ENCODE results near the gene KIF23. TPM values are rescaled to one million over a fixed set of nuclear protein-coding genes. Genes with fewer than 3 reads are reported as not detected.

Gene KIF23
- total RNA-seq, 1 experiment from 2014 or later, result 87.8 TPM

DNA sequence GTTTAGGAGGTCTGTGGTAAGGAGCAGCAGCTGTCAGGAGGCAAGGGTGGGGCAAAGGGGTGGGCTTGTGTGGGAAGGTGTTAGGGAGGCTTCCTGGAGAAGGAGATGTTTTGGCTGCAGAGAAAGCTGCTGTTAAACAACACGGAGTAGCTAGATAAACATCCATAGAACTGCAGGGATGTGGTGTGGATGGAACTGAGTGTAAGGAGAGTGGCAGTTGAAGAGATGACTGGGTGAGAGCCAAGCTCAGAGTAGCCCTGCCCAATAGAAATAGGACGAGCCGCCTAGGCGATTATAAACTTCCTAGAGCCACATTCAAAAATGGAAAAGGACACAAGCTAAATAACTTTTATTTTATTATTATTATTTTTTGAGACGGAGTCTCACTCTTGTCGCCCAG lies 58.4 kb downstream of the KIF23 start:
- Mint-ChIP-seq H3K4me1 (no peaks in the 10 kb centered on the region), H3K36me3 (no peaks in the 10 kb centered on the region), H3K9me3 (no peaks in the 10 kb centered on the region), H3K4me3 (no peak overlapping the region), H3K27ac (no peak overlapping the region), H3K27me3 (ENCODE audit: low read depth) (no peaks in the 10 kb centered on the region)
- no peak for TF ChIP-seq SMAD4 (CRISPR knock-in tag; IDR thresholded peaks at IDR 0.05)
- no peak for TF ChIP-seq NR1H2 (CRISPR knock-in tag; IDR thresholded peaks at IDR 0.05)
- TF ChIP-seq, protein P1, sequence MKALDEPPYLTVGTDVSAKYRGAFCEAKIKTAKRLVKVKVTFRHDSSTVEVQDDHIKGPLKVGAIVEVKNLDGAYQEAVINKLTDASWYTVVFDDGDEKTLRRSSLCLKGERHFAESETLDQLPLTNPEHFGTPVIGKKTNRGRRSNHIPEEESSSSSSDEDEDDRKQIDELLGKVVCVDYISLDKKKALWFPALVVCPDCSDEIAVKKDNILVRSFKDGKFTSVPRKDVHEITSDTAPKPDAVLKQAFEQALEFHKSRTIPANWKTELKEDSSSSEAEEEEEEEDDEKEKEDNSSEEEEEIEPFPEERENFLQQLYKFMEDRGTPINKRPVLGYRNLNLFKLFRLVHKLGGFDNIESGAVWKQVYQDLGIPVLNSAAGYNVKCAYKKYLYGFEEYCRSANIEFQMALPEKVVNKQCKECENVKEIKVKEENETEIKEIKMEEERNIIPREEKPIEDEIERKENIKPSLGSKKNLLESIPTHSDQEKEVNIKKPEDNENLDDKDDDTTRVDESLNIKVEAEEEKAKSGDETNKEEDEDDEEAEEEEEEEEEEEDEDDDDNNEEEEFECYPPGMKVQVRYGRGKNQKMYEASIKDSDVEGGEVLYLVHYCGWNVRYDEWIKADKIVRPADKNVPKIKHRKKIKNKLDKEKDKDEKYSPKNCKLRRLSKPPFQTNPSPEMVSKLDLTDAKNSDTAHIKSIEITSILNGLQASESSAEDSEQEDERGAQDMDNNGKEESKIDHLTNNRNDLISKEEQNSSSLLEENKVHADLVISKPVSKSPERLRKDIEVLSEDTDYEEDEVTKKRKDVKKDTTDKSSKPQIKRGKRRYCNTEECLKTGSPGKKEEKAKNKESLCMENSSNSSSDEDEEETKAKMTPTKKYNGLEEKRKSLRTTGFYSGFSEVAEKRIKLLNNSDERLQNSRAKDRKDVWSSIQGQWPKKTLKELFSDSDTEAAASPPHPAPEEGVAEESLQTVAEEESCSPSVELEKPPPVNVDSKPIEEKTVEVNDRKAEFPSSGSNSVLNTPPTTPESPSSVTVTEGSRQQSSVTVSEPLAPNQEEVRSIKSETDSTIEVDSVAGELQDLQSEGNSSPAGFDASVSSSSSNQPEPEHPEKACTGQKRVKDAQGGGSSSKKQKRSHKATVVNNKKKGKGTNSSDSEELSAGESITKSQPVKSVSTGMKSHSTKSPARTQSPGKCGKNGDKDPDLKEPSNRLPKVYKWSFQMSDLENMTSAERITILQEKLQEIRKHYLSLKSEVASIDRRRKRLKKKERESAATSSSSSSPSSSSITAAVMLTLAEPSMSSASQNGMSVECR (CRISPR knock-in tag; IDR thresholded peaks at IDR 0.05; ENCODE audit: borderline replicate concordance), result no peak
- TF ChIP-seq FOXJ3 (CRISPR knock-in tag; IDR thresholded peaks at IDR 0.05; ENCODE audit: borderline replicate concordance), result no peak
- ATAC-seq (no peak), DNase-seq (ENCODE audit: low spot score) (no peak)
- CTCF ChIA-PET, result interaction anchor here (1.5 kb wide), 1 partner anchor 10 kb away, joined by 7 read pairs; no protein-coding TSS in a partner anchor
- POLR2A ChIA-PET, result no interaction called here

- H3K27me3 Mint-ChIP-seq (ENCODE audit: low read depth), result no peaks in the 10 kb centered on the region
- no peak for ATAC-seq
- H3K9me3 Mint-ChIP-seq, result peaks cover under 1% of the 10 kb centered on the region; the same call in 1 of the 2 replicates
- no peak overlapping the region for H3K4me3 Mint-ChIP-seq
- H3K36me3 Mint-ChIP-seq, result no peaks in the 10 kb centered on the region; the same call in 1 of the 2 replicates
- TF ChIP-seq ZNF396 (CRISPR knock-in tag; IDR thresholded peaks at IDR 0.05; ENCODE audit: borderline replicate concordance) (no peak), RORB (CRISPR knock-in tag; IDR thresholded peaks at IDR 0.05) (no peak), E2F4 (CRISPR knock-in tag; IDR thresholded peaks at IDR 0.05; ENCODE audit: borderline replicate concordance, low read depth) (no peak), ZSCAN18 (CRISPR knock-in tag; IDR thresholded peaks at IDR 0.05) (no peak), OVOL2 (CRISPR knock-in tag; IDR thresholded peaks at IDR 0.05; ENCODE audit: borderline replicate concordance) (no peak), ZNF671 (CRISPR knock-in tag; IDR thresholded peaks at IDR 0.05) (no peak), AFF4 (CRISPR knock-in tag; IDR thresholded peaks at IDR 0.05; ENCODE audit: borderline replicate concordance) (no peak), FOXJ3 (CRISPR knock-in tag; IDR thresholded peaks at IDR 0.05; ENCODE audit: borderline replicate concordance) (no peak), ZNF219 (CRISPR knock-in tag; IDR thresholded peaks at IDR 0.05; ENCODE audit: borderline replicate concordance) (no peak), ATF6 (CRISPR knock-in tag; IDR thresholded peaks at IDR 0.05) (no peak), USF2 (CRISPR knock-in tag; IDR thresholded peaks at IDR 0.05) (no peak), FOXK1 (CRISPR knock-in tag; IDR thresholded peaks at IDR 0.05) (no peak), ZMAT4 (CRISPR knock-in tag; IDR thresholded peaks at IDR 0.05) (no peak), TP53 (CRISPR knock-in tag; IDR thresholded peaks at IDR 0.05) (no peak), NFE2L1 (CRISPR knock-in tag; IDR thresholded peaks at IDR 0.05) (no peak), NR2C2 (CRISPR knock-in tag; IDR thresholded peaks at IDR 0.05) (no peak), ZNF423 (CRISPR knock-in tag; IDR thresholded peaks at IDR 0.05) (no peak)
- CTCF ChIA-PET, result interaction anchor here (1.1 to 1.4 kb wide), 4 partner anchors 9 to 484 kb away, joined by 4 to 9 read pairs (median 4); no protein-coding TSS in a partner anchor
- DNase-seq (ENCODE audit: low spot score), result no peak
- H3K27ac Mint-ChIP-seq, result no peak overlapping the region
- no peaks in the 10 kb centered on the region for H3K4me1 Mint-ChIP-seq
- POLR2A ChIA-PET, result no interaction called here
Observed at GRCh38 chr15:69474291-69474690, 60.1 kb downstream of the KIF23 start.
